Sigmoid colon (tissue), 7 donors: ENCODE results near the gene LARP1. TPM values are rescaled to one million over a fixed set of nuclear protein-coding genes. Genes with fewer than 3 reads are reported as not detected.

Experiments
- DNase-seq: peaks from one replicate; pipeline ENCODE4 v3.0.0-alpha.2; 2019
- H3K27ac ChIP-seq, 4 donors: fragments of 200-600 bp; sonication (generic); one replicate each; pipeline ENCODE4 v1.5.1; 2016 to 2019; ENCODE audit warnings: mild to moderate bottlenecking in 1 of 4
- H3K27me3 ChIP-seq, 3 donors: fragments of 200-600 bp; sonication (generic); one replicate each; pipeline ENCODE4 v1.5.1; 2019; ENCODE audit warnings: mild to moderate bottlenecking in 1 of 3
- H3K36me3 ChIP-seq, 4 donors: fragments of 200-600 bp; sonication (generic); one replicate each; pipeline ENCODE4 v1.5.1; 2016 to 2019
- H3K4me1 ChIP-seq, 4 donors: fragments of 200-600 bp; sonication (generic); one replicate each; pipeline ENCODE4 v1.5.1; 2017 to 2019
- H3K4me3 ChIP-seq, 4 donors: fragments of 200-600 bp; sonication (generic); one replicate each; pipeline ENCODE4 v1.5.1; 2017 to 2019; ENCODE audit warnings: mild to moderate bottlenecking in 2 of 4, moderate library complexity in 1 of 4
- H3K9me3 ChIP-seq, 4 donors: fragments of 200-600 bp in 3 of 4; sonication (generic) in 3 of 4; one replicate each; pipeline versions ENCODE4 v1.5.1 to v1.6.1; 2013 to 2019
- EP300 ChIP-seq, 4 donors: sonication (generic); formaldehyde crosslinking; IDR thresholded peaks; one replicate each; pipeline ENCODE4 v1.6.1; 2017; ENCODE audit warnings: antibody characterized with exemption in 4 of 4
- POLR2A ChIP-seq, 2 donors: fragments of 450-650 bp; IDR thresholded peaks; one replicate each; pipeline ENCODE4 v1.6.1; 2016; ENCODE audit warnings: antibody characterized with exemption in 2 of 2, mild to moderate bottlenecking in 2 of 2, moderate library complexity in 2 of 2
- POLR2AphosphoS5 ChIP-seq, 4 donors: sonication (generic); formaldehyde crosslinking; IDR thresholded peaks; one replicate each; pipeline ENCODE4 v1.6.1; 2017; ENCODE audit warnings: antibody characterized with exemption in 4 of 4
- WGBS, 2 donors: extraction: QIAGEN DNeasy Blood & Tissue Kit; methylation state at CpG; one replicate each; pipeline ENCODE4 v1.1.7; 2013; 5-methylcytosine and 5-hydroxymethylcytosine counted together
- intact Hi-C: fragments of 100-400 bp; cut with DNase I; formaldehyde crosslinking; loops from one replicate; pipeline ENCODE4 v1.15.1; 2023
- polyA plus RNA-seq, 3 donors: library from polyadenylated mRNA; stranded (reverse); fragments of 200-250 nt; gene quantifications; one replicate each; pipeline ENCODE4 v1.2.3, GENCODE V29; 2013
- total RNA-seq, 4 donors: library from RNA; depleted of rRNA; stranded (reverse); fragments of >200 nt; gene quantifications; one replicate each; pipeline ENCODE4 v1.1.0, GENCODE V29; 2016
- TF ChIP-seq, protein P1 (sequence below), 4 experiments: fragments of 450-650 bp in 3 of 4; fragments of 200-600 bp in 1 of 4; IDR thresholded peaks; one replicate each; pipeline ENCODE4 v1.5.1; 2016 to 2019; ENCODE audit warnings: antibody characterized with exemption in 4 of 4, mild to moderate bottlenecking in 3 of 4, moderate library complexity in 2 of 4
- donor health status: healthy with polysubstance abuse.
- donor health status: Bipolar disorder and iron deficiency.
- donor health status: healthy.

Gene LARP1
- total and polyA plus RNA-seq, 7 donors: 10.2 to 97.8 (median 49.0) TPM

DNA sequence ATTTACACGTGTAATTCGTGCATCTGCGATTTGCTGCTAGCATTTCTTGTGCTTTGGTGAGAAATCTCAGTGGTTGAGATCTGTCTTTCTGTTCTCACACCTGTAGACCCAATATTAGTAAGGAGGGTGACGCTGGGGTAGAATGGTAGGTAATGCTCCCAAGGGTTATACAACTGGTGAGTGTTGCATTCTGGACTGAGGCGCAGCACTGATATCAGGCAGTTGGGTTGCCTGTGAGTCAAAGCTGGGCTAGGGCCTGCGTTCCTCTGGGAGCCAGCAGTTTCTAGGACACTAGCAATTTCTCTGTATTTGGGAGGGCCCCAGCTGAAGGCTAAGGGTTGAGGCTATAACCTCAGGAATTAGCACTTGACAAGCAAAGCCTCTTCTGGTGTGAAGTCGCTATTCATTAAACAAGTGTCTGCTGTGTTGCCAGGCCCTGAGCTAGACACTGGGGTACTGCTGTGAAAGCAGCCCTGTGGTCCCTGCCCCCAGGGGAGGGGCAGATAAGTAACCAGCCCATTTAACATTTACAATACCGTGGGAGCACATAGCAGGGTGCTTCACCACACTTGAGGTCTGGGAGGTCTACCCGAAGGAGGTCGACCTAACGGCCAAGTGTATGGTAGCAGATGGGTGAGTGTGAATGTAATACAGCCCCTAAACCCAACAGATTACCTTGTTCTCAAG, 28.7 kb downstream of the LARP1 start:
- Histone ChIP-seq H3K36me3 (no peaks in the 10 kb centered on the region), H3K4me1 (peaks cover 0 to 97% (median 85%) of the 10 kb centered on the region in 4 donors), H3K4me3 (no peak overlapping the region), H3K27me3 (no peaks in the 10 kb centered on the region), H3K27ac (peak overlapping the region in 2 of 4 donors; percentile 3 to 8), H3K9me3 (no peaks in the 10 kb centered on the region)
- TF ChIP-seq POLR2A (IDR thresholded peaks at IDR 0.05) (no peak), EP300 (IDR thresholded peaks at IDR 0.05) (no peak), POLR2AphosphoS5 (IDR thresholded peaks at IDR 0.05) (no peak)
- TF ChIP-seq, protein P1, sequence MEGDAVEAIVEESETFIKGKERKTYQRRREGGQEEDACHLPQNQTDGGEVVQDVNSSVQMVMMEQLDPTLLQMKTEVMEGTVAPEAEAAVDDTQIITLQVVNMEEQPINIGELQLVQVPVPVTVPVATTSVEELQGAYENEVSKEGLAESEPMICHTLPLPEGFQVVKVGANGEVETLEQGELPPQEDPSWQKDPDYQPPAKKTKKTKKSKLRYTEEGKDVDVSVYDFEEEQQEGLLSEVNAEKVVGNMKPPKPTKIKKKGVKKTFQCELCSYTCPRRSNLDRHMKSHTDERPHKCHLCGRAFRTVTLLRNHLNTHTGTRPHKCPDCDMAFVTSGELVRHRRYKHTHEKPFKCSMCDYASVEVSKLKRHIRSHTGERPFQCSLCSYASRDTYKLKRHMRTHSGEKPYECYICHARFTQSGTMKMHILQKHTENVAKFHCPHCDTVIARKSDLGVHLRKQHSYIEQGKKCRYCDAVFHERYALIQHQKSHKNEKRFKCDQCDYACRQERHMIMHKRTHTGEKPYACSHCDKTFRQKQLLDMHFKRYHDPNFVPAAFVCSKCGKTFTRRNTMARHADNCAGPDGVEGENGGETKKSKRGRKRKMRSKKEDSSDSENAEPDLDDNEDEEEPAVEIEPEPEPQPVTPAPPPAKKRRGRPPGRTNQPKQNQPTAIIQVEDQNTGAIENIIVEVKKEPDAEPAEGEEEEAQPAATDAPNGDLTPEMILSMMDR (IDR thresholded peaks at IDR 0.05): no peak
- intact Hi-C loops: no loop called here
- no peak for DNase-seq
- WGBS, 2 donors: 78 to 82% methylated on average over 11 of the region's 11 CpGs

- H3K4me3 ChIP-seq: no peak overlapping the region
- no peak for DNase-seq
- H3K4me1 ChIP-seq: peaks cover 0 to 88% (median 76%) of the 10 kb centered on the region in 4 donors
- 79 to 95% methylated on average over 2 of the region's 2 CpGs for WGBS, 2 donors
- no peaks in the 10 kb centered on the region for H3K9me3 ChIP-seq
- H3K36me3 ChIP-seq: no peaks in the 10 kb centered on the region
- peak overlapping the region in 1 of 4 donors; percentile 8 for H3K27ac ChIP-seq
- TF ChIP-seq, protein P1 (IDR thresholded peaks at IDR 0.05): no peak
- TF ChIP-seq POLR2A (IDR thresholded peaks at IDR 0.05) (no peak), EP300 (IDR thresholded peaks at IDR 0.05) (no peak), POLR2AphosphoS5 (IDR thresholded peaks at IDR 0.05) (no peak)
- intact Hi-C loops: no loop called here
- H3K27me3 ChIP-seq: no peaks in the 10 kb centered on the region
Observed at GRCh38 chr5:154784856-154785255, 29.7 kb downstream of the LARP1 start.

- H3K4me3 ChIP-seq: no peak overlapping the region
- TF ChIP-seq, protein P1 (IDR thresholded peaks at IDR 0.05): no peak
- TF ChIP-seq POLR2AphosphoS5 (IDR thresholded peaks at IDR 0.05): no peak
- TF ChIP-seq EP300 (IDR thresholded peaks at IDR 0.05): no peak
- no peak for TF ChIP-seq POLR2A (IDR thresholded peaks at IDR 0.05)
- peaks cover 0 to 13% (median 2%) of the 10 kb centered on the region in 4 donors for H3K36me3 ChIP-seq
- H3K27ac ChIP-seq: no peak overlapping the region
- peaks cover 0 to 75% (median 67%) of the 10 kb centered on the region in 4 donors for H3K4me1 ChIP-seq
- no peaks in the 10 kb centered on the region for H3K27me3 ChIP-seq
- WGBS, 2 donors: 54 to 71% methylated on average over 2 of the region's 2 CpGs
- DNase-seq: no peak
- intact Hi-C loops: no loop called here
- no peaks in the 10 kb centered on the region for H3K9me3 ChIP-seq
Observed at GRCh38 chr5:154786414-154786813, 31.2 kb downstream of the LARP1 start.

DNA sequence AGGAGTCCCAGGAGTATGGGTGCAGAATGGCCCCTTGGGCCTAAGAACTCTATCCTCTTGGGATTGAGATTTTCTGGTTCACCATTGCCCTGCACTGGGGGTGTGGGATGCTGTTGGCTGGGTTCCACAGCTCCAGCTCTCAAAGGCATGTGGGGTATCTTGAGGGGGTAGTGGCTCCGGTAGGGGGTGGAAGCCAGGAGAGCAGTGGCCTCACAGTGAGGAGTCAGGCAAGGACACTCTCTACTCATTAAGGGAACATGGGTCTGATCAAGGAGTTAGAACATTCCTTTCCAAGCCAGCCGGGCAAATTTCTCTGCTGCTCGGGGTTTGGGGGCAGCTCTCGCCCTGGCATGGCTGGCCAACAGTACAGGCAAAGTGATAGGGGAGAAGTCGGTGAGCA, 33.0 kb downstream of the LARP1 start:
- intact Hi-C loops: no loop called here
- Histone ChIP-seq H3K4me3 (no peak overlapping the region), H3K36me3 (peaks cover 7 to 31% (median 14%) of the 10 kb centered on the region in 4 donors), H3K27ac (peak overlapping the region in 2 of 4 donors; percentile 1 to 41), H3K9me3 (no peaks in the 10 kb centered on the region), H3K4me1 (peaks cover 0 to 58% (median 50%) of the 10 kb centered on the region in 4 donors), H3K27me3 (no peaks in the 10 kb centered on the region)
- 71 to 91% methylated on average over 5 of the region's 5 CpGs for WGBS, 2 donors
- TF ChIP-seq, protein P1 (IDR thresholded peaks at IDR 0.05): no peak
- TF ChIP-seq POLR2AphosphoS5 (IDR thresholded peaks at IDR 0.05) (no peak), EP300 (IDR thresholded peaks at IDR 0.05) (no peak), POLR2A (IDR thresholded peaks at IDR 0.05) (no peak)
- DNase-seq: no peak
